Liver (tissue), 9 donors: ENCODE data around the gene NTM. TPM values are rescaled to one million over a fixed set of nuclear protein-coding genes. Genes with fewer than 3 reads are reported as not detected.

Experiments
- DNase-seq: peaks from one replicate; pipeline ENCODE4 v3.0.0-alpha.2; 2017; ENCODE audit warnings: low spot score
- H3K27ac ChIP-seq, 2 donors: one replicate each; pipeline ENCODE4 v1.7.0; 2013; ENCODE audit warnings: inconsistent platforms in 2 of 2, low read length in 2 of 2, control low read depth in 1 of 2, low read depth in 1 of 2, mild to moderate bottlenecking in 1 of 2
- H3K27me3 ChIP-seq, 4 donors: one replicate each; pipeline versions ENCODE4 v1.6.1 to v1.7.0; 2013; ENCODE audit warnings: low read length in 3 of 4, inconsistent platforms in 1 of 4, mild to moderate bottlenecking in 1 of 4, moderate library complexity in 1 of 4; ENCODE audit not compliant: control insufficient read depth in 4 of 4, insufficient read depth in 4 of 4
- H3K36me3 ChIP-seq, 4 donors: one replicate each; pipeline versions ENCODE4 v1.6.1 to v1.7.0; 2013; ENCODE audit warnings: low read length in 3 of 4, mild to moderate bottlenecking in 3 of 4, low read depth in 1 of 4, moderate library complexity in 1 of 4; ENCODE audit not compliant: control insufficient read depth in 4 of 4, insufficient read depth in 3 of 4
- H3K4me1 ChIP-seq, 4 donors: one replicate each; pipeline versions ENCODE4 v1.6.1 to v1.7.0; 2013; ENCODE audit warnings: low read length in 3 of 4, mild to moderate bottlenecking in 3 of 4, moderate library complexity in 1 of 4; ENCODE audit not compliant: control insufficient read depth in 4 of 4, insufficient read depth in 4 of 4
- H3K4me3 ChIP-seq, 3 donors: one replicate each; pipeline versions ENCODE4 v1.6.1 to v1.7.0; 2013; ENCODE audit warnings: low read length in 3 of 3, control low read depth in 1 of 3, low read depth in 1 of 3, mild to moderate bottlenecking in 1 of 3
- H3K9ac ChIP-seq, 2 donors: one replicate each; pipeline ENCODE4 v1.7.0; 2013; ENCODE audit warnings: low read length in 2 of 2, mild to moderate bottlenecking in 2 of 2, moderate library complexity in 2 of 2, control low read depth in 1 of 2, low read depth in 1 of 2
- H3K9me3 ChIP-seq, 4 donors: one replicate each; pipeline versions ENCODE4 v1.6.1 to v1.7.0; 2013; ENCODE audit warnings: low read length in 3 of 4; ENCODE audit not compliant: control insufficient read depth in 4 of 4
- ATF3 ChIP-seq: IDR thresholded peaks from 2 replicates; pipeline ENCODE4 v1.6.1; 2016; ENCODE audit warnings: antibody characterized with exemption
- CTCF ChIP-seq: fragments of 150-350 bp; IDR thresholded peaks from 2 replicates; pipeline ENCODE4 v1.5.1; 2017; ENCODE audit warnings: improper control_type of control experiment, low read depth, low read length; ENCODE audit not compliant: missing input control
- EGR1 ChIP-seq, 2 donors: IDR thresholded peaks; 2 replicates each; pipeline ENCODE4 v1.6.1; 2016 to 2018; ENCODE audit warnings: antibody characterized with exemption in 2 of 2, low read depth in 2 of 2
- FOXA1 ChIP-seq: IDR thresholded peaks from 2 replicates; pipeline ENCODE4 v1.6.1; 2016; ENCODE audit warnings: antibody characterized with exemption
- FOXA2 ChIP-seq: IDR thresholded peaks from 2 replicates; pipeline ENCODE4 v1.6.1; 2016; ENCODE audit warnings: antibody characterized with exemption
- GABPA ChIP-seq, 2 donors: IDR thresholded peaks in 1 of 2; conservative IDR thresholded peaks in 1 of 2; 2 replicates each; pipeline ENCODE4 v1.6.1; 2016; ENCODE audit warnings: antibody characterized with exemption in 2 of 2, mild to moderate bottlenecking in 1 of 2, moderate library complexity in 1 of 2
- HNF4G ChIP-seq: IDR thresholded peaks from 2 replicates; pipeline ENCODE4 v1.6.1; 2016; ENCODE audit warnings: antibody characterized with exemption
- JUND ChIP-seq, 2 donors: IDR thresholded peaks; 2 replicates each; pipeline ENCODE4 v1.6.1; 2016; ENCODE audit warnings: antibody characterized with exemption in 2 of 2
- MAX ChIP-seq: IDR thresholded peaks from 2 replicates; pipeline ENCODE4 v1.6.1; 2016; ENCODE audit warnings: antibody characterized with exemption
- NR2F2 ChIP-seq: IDR thresholded peaks from 2 replicates; pipeline ENCODE4 v1.6.1; 2016; ENCODE audit warnings: antibody characterized with exemption
- RAD21 ChIP-seq, 2 donors: IDR thresholded peaks; 2 replicates each; pipeline ENCODE4 v1.6.1; 2016; ENCODE audit warnings: antibody characterized with exemption in 2 of 2, mild to moderate bottlenecking in 2 of 2
- REST ChIP-seq: IDR thresholded peaks from 2 replicates; pipeline ENCODE4 v1.6.1; 2016; ENCODE audit warnings: antibody characterized with exemption, mild to moderate bottlenecking
- RXRA ChIP-seq, 2 donors: IDR thresholded peaks; 2 replicates each; pipeline ENCODE4 v1.6.1; 2017 to 2018; ENCODE audit warnings: antibody characterized with exemption in 2 of 2, mild to moderate bottlenecking in 1 of 2
- SP1 ChIP-seq: IDR thresholded peaks from 2 replicates; pipeline ENCODE4 v1.6.1; 2018; ENCODE audit warnings: antibody characterized with exemption, mild to moderate bottlenecking
- TAF1 ChIP-seq: conservative IDR thresholded peaks from 2 replicates; pipeline ENCODE4 v1.6.1; 2016; ENCODE audit warnings: antibody characterized with exemption, mild to moderate bottlenecking
- YY1 ChIP-seq: IDR thresholded peaks from 2 replicates; pipeline ENCODE4 v1.6.1; 2016; ENCODE audit warnings: antibody characterized with exemption, mild to moderate bottlenecking
- ZBTB33 ChIP-seq: IDR thresholded peaks from 2 replicates; pipeline ENCODE4 v1.6.1; 2016; ENCODE audit warnings: antibody characterized with exemption
- WGBS: extraction: QIAGEN DNeasy Blood & Tissue Kit; methylation state at CpG from one replicate; pipeline ENCODE4 v1.1.7; 2013; 5-methylcytosine and 5-hydroxymethylcytosine counted together
- polyA plus RNA-seq, 2 donors: library from polyadenylated mRNA; stranded (reverse) in 1 of 2; unstranded in 1 of 2; fragments of 200-250 nt in 1 of 2; fragments of >200 nt in 1 of 2; fragmentation: Nextera tagmentation in 1 of 2; extraction: Ambion mirVana in 1 of 2; gene quantifications; one replicate each; pipeline versions ENCODE4 v1.2.1 to v1.2.3, GENCODE V29; 2013 to 2015
- total RNA-seq, 2 donors: library from RNA; depleted of rRNA; stranded (reverse); fragments of >200 nt; gene quantifications; one replicate each; pipeline ENCODE4 v1.2.3, GENCODE V29; 2014
- donor health status: healthy.
- donor health status: healthy.
- donor health status: healthy.
- donor health status: healthy.
- donor health status: healthy.

Gene NTM
- total and polyA plus RNA-seq, 4 donors = 0.08 to 1.1 (median 0.08) TPM; not detected in 1

GRCh38 chr11:131351848-131352247 is 18.6 kb upstream of the NTM start:
- Histone ChIP-seq H3K9me3 (peaks cover 0 to 3% (median 0%) of the 10 kb centered on the region in 4 donors), H3K27ac (no peak overlapping the region), H3K4me3 (no peak overlapping the region), H3K27me3 (peaks cover 0 to 6% (median 0%) of the 10 kb centered on the region in 4 donors), H3K36me3 (no peaks in the 10 kb centered on the region), H3K9ac (no peak overlapping the region), H3K4me1 (no peaks in the 10 kb centered on the region)
- no peak for DNase-seq
- no peak for TF ChIP-seq MAX
- no peak for TF ChIP-seq RXRA (IDR thresholded peaks at IDR 0.05)
- TF ChIP-seq TAF1 = no peak
- no peak for TF ChIP-seq CTCF
- TF ChIP-seq EGR1 (IDR thresholded peaks at IDR 0.05; ENCODE audit: low read depth in 2 of 2) = no peak
- TF ChIP-seq JUND (IDR thresholded peaks at IDR 0.05) = no peak
- no peak for TF ChIP-seq RAD21 (IDR thresholded peaks at IDR 0.05)
- no peak for TF ChIP-seq FOXA2
- no peak for TF ChIP-seq HNF4G
- no peak for TF ChIP-seq NR2F2
- TF ChIP-seq ZBTB33 = no peak
- no peak for TF ChIP-seq YY1
- 41% methylated on average over 1 of the region's 1 CpG for WGBS

GRCh38 chr11:131353766-131354165 is 16.6 kb upstream of the NTM start:
- 67% methylated on average over 2 of the region's 2 CpGs for WGBS
- no peak for TF ChIP-seq GABPA (IDR thresholded peaks at IDR 0.05 in 1 of 2, conservative IDR thresholded peaks at IDR 0.05 in 1 of 2)
- no peak for TF ChIP-seq EGR1 (IDR thresholded peaks at IDR 0.05; ENCODE audit: low read depth in 2 of 2)
- TF ChIP-seq RAD21 (IDR thresholded peaks at IDR 0.05) = no peak
- TF ChIP-seq SP1 = no peak
- no peak for TF ChIP-seq MAX
- peaks cover 0 to 6% (median 0%) of the 10 kb centered on the region in 4 donors for H3K27me3 ChIP-seq
- no peaks in the 10 kb centered on the region for H3K4me1 ChIP-seq
- H3K36me3 ChIP-seq = no peaks in the 10 kb centered on the region
- no peak overlapping the region for H3K4me3 ChIP-seq
- H3K9me3 ChIP-seq = peaks cover 0 to 3% (median 0%) of the 10 kb centered on the region in 4 donors
- H3K27ac ChIP-seq = no peak overlapping the region
- H3K9ac ChIP-seq = no peak overlapping the region
- DNase-seq = no peak

- H3K4me1 ChIP-seq = no peaks in the 10 kb centered on the region
- DNase-seq = no peak
- H3K4me3 ChIP-seq = no peak overlapping the region
- no peaks in the 10 kb centered on the region for H3K36me3 ChIP-seq
- peaks cover 0 to 3% (median 0%) of the 10 kb centered on the region in 4 donors for H3K9me3 ChIP-seq
- H3K9ac ChIP-seq = no peak overlapping the region
- H3K27ac ChIP-seq = no peak overlapping the region
- H3K27me3 ChIP-seq = peaks cover 0 to 6% (median 0%) of the 10 kb centered on the region in 4 donors
- WGBS = 56% methylated on average over 5 of the region's 5 CpGs
- TF ChIP-seq RAD21 (IDR thresholded peaks at IDR 0.05) (no peak), ATF3 (no peak), GABPA (IDR thresholded peaks at IDR 0.05 in 1 of 2, conservative IDR thresholded peaks at IDR 0.05 in 1 of 2) (no peak), YY1 (no peak), HNF4G (no peak), FOXA1 (no peak), TAF1 (no peak), EGR1 (IDR thresholded peaks at IDR 0.05; ENCODE audit: low read depth in 2 of 2) (no peak), FOXA2 (no peak), REST (no peak), NR2F2 (no peak), CTCF (no peak)
Observed at GRCh38 chr11:131354251-131354701, 16.1 kb upstream of the NTM start.
